Measurements from ENCODE around the gene ASTE1. TPM values are rescaled to one million over a fixed set of nuclear protein-coding genes. Genes with fewer than 3 reads are reported as not detected.

Gene ASTE1
- total RNA-seq, 1 experiment from 2014 or later, result 6.4 TPM

DNA sequence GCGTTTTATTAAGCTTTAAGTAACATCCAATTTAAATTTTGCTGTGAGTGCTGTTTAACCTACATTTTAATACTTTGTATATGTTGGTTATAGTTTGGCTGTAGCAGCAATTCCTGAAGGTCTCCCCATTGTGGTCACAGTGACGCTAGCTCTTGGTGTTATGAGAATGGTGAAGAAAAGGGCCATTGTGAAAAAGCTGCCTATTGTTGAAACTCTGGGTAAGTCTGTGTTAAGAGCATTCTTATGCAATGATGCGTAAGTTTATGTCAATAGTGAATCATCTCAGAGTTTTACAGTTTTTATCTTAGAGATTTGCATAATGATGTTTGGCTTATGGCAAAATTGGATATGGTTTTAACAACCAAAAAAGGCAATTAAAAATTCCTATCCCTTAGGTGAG lies 62.7 kb downstream of the ASTE1 start:
- DNase-seq (ENCODE audit: low spot score), result no peak
- in situ Hi-C loops (cut with HindIII; ENCODE audit: low sequenced_read_pairs), result no loop called here

Other genes starting within 250 kb of the ASTE1 start
- 16.5 and 34.6 TPM in 2 replicates for gene ATP2C1, start 132.7 kb downstream of the ASTE1 start, total RNA-seq (2014; rRNA removed; shearing (Covaris generic))
- 2.0 and 3.5 TPM in 2 replicates for gene NEK11, start 52 bp upstream of the ASTE1 start, total RNA-seq (2014; rRNA removed; shearing (Covaris generic))

Data from G401 (cell line).